ENCODE data around the gene VAV3. TPM values are rescaled to one million over a fixed set of nuclear protein-coding genes. Genes with fewer than 3 reads are reported as not detected.

The VAV3 gene
- total RNA-seq, 2 experiments from 2014 or later: 5.3 to 6.2 TPM

- CTCF ChIA-PET: no interaction called here
- POLR2A ChIA-PET: no interaction called here
- no peaks in the 10 kb centered on the region for H3K9me3 Mint-ChIP-seq
These were observed 339.5 kb downstream of the VAV3 start for GRCh38 chr1:107625405-107626029.

GRCh38 chr1:107623431-107623830 lies 341.5 kb downstream of the VAV3 start:
- CTCF ChIA-PET: no interaction called here

More at GRCh38 chr1:107625405-107626029, 339.5 kb downstream of the VAV3 start:
- H3K27ac Mint-ChIP-seq: no peak overlapping the region
- no peak overlapping the region for H3K4me3 Mint-ChIP-seq
- no peak for TF ChIP-seq CTCF (IDR thresholded peaks at IDR 0.05)
- peaks cover 43% of the 10 kb centered on the region for H3K4me1 Mint-ChIP-seq (ENCODE audit: low read depth)
- H3K36me3 Mint-ChIP-seq (ENCODE audit: low read depth): peaks cover 2% of the 10 kb centered on the region
- intact Hi-C loops (cut with micrococcal nuclease): no loop called here
- ATAC-seq (no peak), DNase-seq (no peak)
- no peaks in the 10 kb centered on the region for H3K27me3 Mint-ChIP-seq

GRCh38 chr1:107622966-107623365 lies 342.0 kb downstream of the VAV3 start:
- POLR2A ChIA-PET: no interaction called here
- H3K27ac Mint-ChIP-seq: peak overlapping the region; percentile 26
- no peak for TF ChIP-seq CTCF (IDR thresholded peaks at IDR 0.05)
- intact Hi-C loops (cut with micrococcal nuclease): no loop called here
- H3K27me3 Mint-ChIP-seq: no peaks in the 10 kb centered on the region
- H3K9me3 Mint-ChIP-seq: no peaks in the 10 kb centered on the region
- peak; percentile 8 for DNase-seq
- CTCF ChIA-PET: no interaction called here
- H3K4me3 Mint-ChIP-seq: no peak overlapping the region
- peak; percentile 95 for ATAC-seq
- H3K4me1 Mint-ChIP-seq (ENCODE audit: low read depth): peaks cover 36% of the 10 kb centered on the region
- peaks cover 7% of the 10 kb centered on the region for H3K36me3 Mint-ChIP-seq (ENCODE audit: low read depth)

More at GRCh38 chr1:107623431-107623830, 341.5 kb downstream of the VAV3 start:
- ATAC-seq (peak; percentile 7), DNase-seq (no peak)
- H3K36me3 Mint-ChIP-seq (ENCODE audit: low read depth): peaks cover 5% of the 10 kb centered on the region
- intact Hi-C loops (cut with micrococcal nuclease): no loop called here
- no peak overlapping the region for H3K27ac Mint-ChIP-seq
- H3K27me3 Mint-ChIP-seq: no peaks in the 10 kb centered on the region
- H3K4me3 Mint-ChIP-seq: no peak overlapping the region
- POLR2A ChIA-PET: no interaction called here
- no peaks in the 10 kb centered on the region for H3K9me3 Mint-ChIP-seq
- TF ChIP-seq CTCF (IDR thresholded peaks at IDR 0.05): no peak
- H3K4me1 Mint-ChIP-seq (ENCODE audit: low read depth): peaks cover 36% of the 10 kb centered on the region

- intact Hi-C loops (cut with micrococcal nuclease): no loop called here
- Mint-ChIP-seq H3K4me1 (ENCODE audit: low read depth) (peaks cover 36% of the 10 kb centered on the region), H3K27ac (peak overlapping the region; percentile 26), H3K36me3 (ENCODE audit: low read depth) (peaks cover 11% of the 10 kb centered on the region), H3K9me3 (no peaks in the 10 kb centered on the region), H3K27me3 (no peaks in the 10 kb centered on the region), H3K4me3 (no peak overlapping the region)
- TF ChIP-seq CTCF (IDR thresholded peaks at IDR 0.05): no peak
- CTCF ChIA-PET: no interaction called here
- ATAC-seq (no peak), DNase-seq (no peak)
- POLR2A ChIA-PET: no interaction called here
These were observed 342.4 kb downstream of the VAV3 start for GRCh38 chr1:107622535-107622934.

GRCh38 chr1:107620753-107621152 lies 344.2 kb downstream of the VAV3 start:
- no peaks in the 10 kb centered on the region for H3K27me3 Mint-ChIP-seq
- peaks cover 33% of the 10 kb centered on the region for H3K4me1 Mint-ChIP-seq (ENCODE audit: low read depth)
- ChIA-PET CTCF (no interaction called here), POLR2A (no interaction called here)
- H3K27ac Mint-ChIP-seq: no peak overlapping the region
- TF ChIP-seq CTCF (IDR thresholded peaks at IDR 0.05): no peak
- intact Hi-C loops (cut with micrococcal nuclease): no loop called here
- peaks cover 2% of the 10 kb centered on the region for H3K9me3 Mint-ChIP-seq
- no peak for DNase-seq
- no peak overlapping the region for H3K4me3 Mint-ChIP-seq
- no peak for ATAC-seq
- H3K36me3 Mint-ChIP-seq (ENCODE audit: low read depth): peaks cover 22% of the 10 kb centered on the region
